ENCODE measurements around the gene CTBP1. TPM values are rescaled to one million over a fixed set of nuclear protein-coding genes. Genes with fewer than 3 reads are reported as not detected.

CTBP1 gene
- total RNA-seq: 100 to 1,000 TPM; 132 to 256 TPM

DNA sequence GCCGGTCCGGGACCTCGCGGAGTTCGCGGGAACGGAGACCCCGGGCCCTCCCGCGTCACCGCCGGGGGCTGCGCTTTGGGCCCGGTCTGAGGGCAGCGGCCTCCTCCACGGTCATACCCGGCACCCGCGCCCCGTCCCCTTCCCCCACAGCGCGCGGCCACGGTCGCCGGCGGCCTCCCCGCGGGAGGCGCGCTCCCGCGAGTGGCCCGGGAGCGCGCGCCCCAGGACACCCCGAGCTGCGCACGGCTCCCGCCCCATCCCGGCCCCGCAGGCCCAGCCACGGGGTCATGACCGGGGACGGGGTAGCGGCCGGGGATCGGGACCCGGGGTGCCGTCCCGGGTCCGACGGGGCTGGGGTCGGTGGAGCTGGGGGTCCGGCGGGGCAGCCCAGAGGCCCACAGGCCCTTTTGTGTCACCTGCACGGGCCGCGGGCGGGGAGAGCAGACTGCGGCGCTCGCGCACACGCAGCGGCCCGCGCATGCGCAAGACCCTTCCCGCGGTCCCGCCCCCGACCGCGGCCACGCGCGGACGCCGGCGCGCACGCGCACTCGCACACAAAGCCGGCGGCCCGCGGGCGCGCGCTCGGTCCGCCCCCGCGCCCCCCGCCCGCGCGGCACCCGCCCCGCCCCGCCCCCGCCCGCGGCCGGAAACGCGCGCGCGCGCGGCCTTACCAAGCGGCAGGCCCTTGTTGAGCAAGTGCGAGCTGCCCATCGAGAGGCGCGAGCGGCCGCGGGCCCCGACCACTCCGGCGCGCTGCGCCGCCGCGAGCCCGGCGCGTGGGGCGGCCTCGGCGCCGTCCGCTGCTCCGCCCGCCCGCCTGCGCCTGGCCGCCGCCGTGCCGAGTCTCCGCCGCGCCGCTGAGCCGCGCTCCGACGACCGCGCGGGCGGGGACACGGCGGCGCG is at the start of gene CTBP1:
CTBP1 (minus strand) TSS at position 886 of the 903 bp plus-strand sequence. CDS start 7,799 bp downstream, outside the sequence.
- Histone ChIP-seq H3K27ac (peak within 1 kb of the TSS; percentile 94 to 95), H3K4me3 (peak within 1 kb of the TSS; percentile 94), H3K4me1 (ENCODE audit: control insufficient read depth in 1 of 2, low read depth in 2 of 2) (peaks cover 29 to 52% of the 10 kb centered on the region in 2 donors), H3K36me3 (no peaks in the 10 kb centered on the region), H3K9me3 (no peaks in the 10 kb centered on the region), H3K27me3 (replicated peaks; ENCODE audit: insufficient read depth) (no peaks in the 10 kb centered on the region)
- DNase-seq (ENCODE audit: low spot score): no peak
- ATAC-seq (ENCODE audit: insufficient number of reproducible peaks, low FRiP score, low read depth): peak; percentile 64
- TF ChIP-seq CTCF (IDR thresholded peaks at IDR 0.05): no peak

- H3K27me3 ChIP-seq (replicated peaks; ENCODE audit: insufficient read depth): no peaks in the 10 kb centered on the region
- H3K4me1 ChIP-seq (ENCODE audit: control insufficient read depth in 1 of 2, low read depth in 2 of 2): peaks cover 19% of the 10 kb centered on the region in 2 donors
- TF ChIP-seq CTCF (IDR thresholded peaks at IDR 0.05): no peak
- H3K36me3 ChIP-seq: peaks cover 29% of the 10 kb centered on the region
- H3K4me3 ChIP-seq: no peak overlapping the region
- ATAC-seq (ENCODE audit: insufficient number of reproducible peaks, low FRiP score, low read depth) (no peak), DNase-seq (ENCODE audit: low spot score) (no peak)
- no peak overlapping the region for H3K27ac ChIP-seq
- no peaks in the 10 kb centered on the region for H3K9me3 ChIP-seq
Observed at GRCh38 chr4:1298461-1298860, 49.5 kb upstream of the CTBP1 start.

- Histone ChIP-seq H3K9me3 (no peaks in the 10 kb centered on the region), H3K27ac (no peak overlapping the region), H3K4me1 (ENCODE audit: control insufficient read depth in 1 of 2, low read depth in 2 of 2) (peaks cover 20 to 21% of the 10 kb centered on the region in 2 donors), H3K4me3 (no peak overlapping the region), H3K27me3 (replicated peaks; ENCODE audit: insufficient read depth) (no peaks in the 10 kb centered on the region), H3K36me3 (peaks cover 29% of the 10 kb centered on the region)
- DNase-seq (ENCODE audit: low spot score): no peak
- TF ChIP-seq CTCF (IDR thresholded peaks at IDR 0.05): no peak
- ATAC-seq (ENCODE audit: insufficient number of reproducible peaks, low FRiP score, low read depth): no peak
Observed at GRCh38 chr4:1297456-1298325, 48.8 kb upstream of the CTBP1 start.

GRCh38 chr4:1297023-1297395 is 48.1 kb upstream of the CTBP1 start:
- Histone ChIP-seq H3K4me3 (no peak overlapping the region), H3K36me3 (peaks cover 29% of the 10 kb centered on the region), H3K27ac (no peak overlapping the region), H3K9me3 (no peaks in the 10 kb centered on the region), H3K27me3 (replicated peaks; ENCODE audit: insufficient read depth) (no peaks in the 10 kb centered on the region), H3K4me1 (ENCODE audit: control insufficient read depth in 1 of 2, low read depth in 2 of 2) (peaks cover 20 to 26% of the 10 kb centered on the region in 2 donors)
- no peak for ATAC-seq (ENCODE audit: insufficient number of reproducible peaks, low FRiP score, low read depth)
- no peak for DNase-seq (ENCODE audit: low spot score)
- TF ChIP-seq CTCF (IDR thresholded peaks at IDR 0.05): no peak
